IPS-15b (cell line): Measurements from ENCODE around the gene SOX9.

Experiments used
- H3K27me3 ChIP-seq: one replicate; pipeline ENCODE4 v1.6.1; 2013; ENCODE audit warnings: low read length; ENCODE audit not compliant: control insufficient read depth, insufficient read depth
- H3K36me3 ChIP-seq: one replicate; pipeline ENCODE4 v1.6.1; 2013; ENCODE audit warnings: low read length; ENCODE audit not compliant: control insufficient read depth, insufficient read depth
- H3K4me1 ChIP-seq: one replicate; pipeline ENCODE4 v1.6.1; 2013; ENCODE audit warnings: mild to moderate bottlenecking, low read length; ENCODE audit not compliant: control insufficient read depth, insufficient read depth
- H3K4me3 ChIP-seq: one replicate; pipeline ENCODE4 v1.5.1; 2013; ENCODE audit warnings: low read depth, low read length
- H3K9ac ChIP-seq: one replicate; pipeline ENCODE4 v1.6.1; 2013; ENCODE audit warnings: low read depth, mild to moderate bottlenecking, low read length
- H3K9me3 ChIP-seq: one replicate; pipeline ENCODE4 v1.6.1; 2013; ENCODE audit warnings: mild to moderate bottlenecking, low read length; ENCODE audit not compliant: control insufficient read depth, insufficient read depth

The SOX9 gene

DNA sequence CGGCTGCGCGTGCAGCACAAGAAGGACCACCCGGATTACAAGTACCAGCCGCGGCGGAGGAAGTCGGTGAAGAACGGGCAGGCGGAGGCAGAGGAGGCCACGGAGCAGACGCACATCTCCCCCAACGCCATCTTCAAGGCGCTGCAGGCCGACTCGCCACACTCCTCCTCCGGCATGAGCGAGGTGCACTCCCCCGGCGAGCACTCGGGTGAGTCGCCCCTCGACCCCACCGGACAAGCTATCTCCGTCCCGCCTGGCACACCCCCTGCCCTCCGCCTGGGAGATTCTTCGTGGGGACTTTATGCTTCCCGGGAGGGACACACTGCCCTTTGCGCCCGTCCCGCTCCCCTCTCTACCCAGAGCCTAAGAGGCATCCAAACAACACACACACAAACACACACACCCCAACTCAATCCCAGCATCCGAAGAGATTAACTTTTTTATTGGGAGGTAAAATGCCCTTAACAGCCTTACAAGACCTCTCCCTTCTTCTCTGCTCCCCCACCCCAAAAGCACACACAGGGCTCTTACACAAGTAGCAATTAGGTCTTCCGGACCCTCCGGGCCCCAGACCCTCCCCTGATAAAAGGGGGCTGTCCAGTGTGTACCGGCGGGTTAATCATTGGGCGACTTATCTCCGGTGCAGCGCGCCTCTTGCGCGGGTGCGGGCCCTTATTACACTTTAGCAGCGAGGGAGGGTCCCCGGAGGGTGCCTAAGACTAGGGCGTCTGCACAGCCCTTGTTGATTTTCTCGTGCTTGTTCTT lies 2.1 kb downstream of the SOX9 start:
- Histone ChIP-seq H3K4me1 (peaks cover 23% of the 10 kb centered on the region), H3K9me3 (no peaks in the 10 kb centered on the region), H3K36me3 (peaks cover 5% of the 10 kb centered on the region), H3K4me3 (peak overlapping the region; percentile 82), H3K27me3 (peaks cover 46% of the 10 kb centered on the region), H3K9ac (no peak overlapping the region)

DNA sequence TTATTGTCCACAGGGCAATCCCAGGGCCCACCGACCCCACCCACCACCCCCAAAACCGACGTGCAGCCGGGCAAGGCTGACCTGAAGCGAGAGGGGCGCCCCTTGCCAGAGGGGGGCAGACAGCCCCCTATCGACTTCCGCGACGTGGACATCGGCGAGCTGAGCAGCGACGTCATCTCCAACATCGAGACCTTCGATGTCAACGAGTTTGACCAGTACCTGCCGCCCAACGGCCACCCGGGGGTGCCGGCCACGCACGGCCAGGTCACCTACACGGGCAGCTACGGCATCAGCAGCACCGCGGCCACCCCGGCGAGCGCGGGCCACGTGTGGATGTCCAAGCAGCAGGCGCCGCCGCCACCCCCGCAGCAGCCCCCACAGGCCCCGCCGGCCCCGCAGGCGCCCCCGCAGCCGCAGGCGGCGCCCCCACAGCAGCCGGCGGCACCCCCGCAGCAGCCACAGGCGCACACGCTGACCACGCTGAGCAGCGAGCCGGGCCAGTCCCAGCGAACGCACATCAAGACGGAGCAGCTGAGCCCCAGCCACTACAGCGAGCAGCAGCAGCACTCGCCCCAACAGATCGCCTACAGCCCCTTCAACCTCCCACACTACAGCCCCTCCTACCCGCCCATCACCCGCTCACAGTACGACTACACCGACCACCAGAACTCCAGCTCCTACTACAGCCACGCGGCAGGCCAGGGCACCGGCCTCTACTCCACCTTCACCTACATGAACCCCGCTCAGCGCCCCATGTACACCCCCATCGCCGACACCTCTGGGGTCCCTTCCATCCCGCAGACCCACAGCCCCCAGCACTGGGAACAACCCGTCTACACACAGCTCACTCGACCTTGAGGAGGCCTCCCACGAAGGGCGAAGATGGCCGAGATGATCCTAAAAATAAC lies 3.0 kb downstream of the SOX9 start:
- Histone ChIP-seq H3K4me1 (peaks cover 19% of the 10 kb centered on the region), H3K4me3 (peak overlapping the region; percentile 82), H3K9ac (no peak overlapping the region), H3K36me3 (peaks cover 5% of the 10 kb centered on the region), H3K27me3 (peaks cover 37% of the 10 kb centered on the region), H3K9me3 (no peaks in the 10 kb centered on the region)

DNA sequence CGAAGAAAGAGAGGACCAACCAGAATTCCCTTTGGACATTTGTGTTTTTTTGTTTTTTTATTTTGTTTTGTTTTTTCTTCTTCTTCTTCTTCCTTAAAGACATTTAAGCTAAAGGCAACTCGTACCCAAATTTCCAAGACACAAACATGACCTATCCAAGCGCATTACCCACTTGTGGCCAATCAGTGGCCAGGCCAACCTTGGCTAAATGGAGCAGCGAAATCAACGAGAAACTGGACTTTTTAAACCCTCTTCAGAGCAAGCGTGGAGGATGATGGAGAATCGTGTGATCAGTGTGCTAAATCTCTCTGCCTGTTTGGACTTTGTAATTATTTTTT lies 3.6 kb downstream of the SOX9 start:
- no peak overlapping the region for H3K9ac ChIP-seq

DNA sequence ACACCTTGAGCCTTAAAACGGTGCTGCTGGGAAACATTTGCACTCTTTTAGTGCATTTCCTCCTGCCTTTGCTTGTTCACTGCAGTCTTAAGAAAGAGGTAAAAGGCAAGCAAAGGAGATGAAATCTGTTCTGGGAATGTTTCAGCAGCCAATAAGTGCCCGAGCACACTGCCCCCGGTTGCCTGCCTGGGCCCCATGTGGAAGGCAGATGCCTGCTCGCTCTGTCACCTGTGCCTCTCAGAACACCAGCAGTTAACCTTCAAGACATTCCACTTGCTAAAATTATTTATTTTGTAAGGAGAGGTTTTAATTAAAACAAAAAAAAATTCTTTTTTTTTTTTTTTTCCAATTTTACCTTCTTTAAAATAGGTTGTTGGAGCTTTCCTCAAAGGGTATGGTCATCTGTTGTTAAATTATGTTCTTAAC lies 4.4 kb downstream of the SOX9 start:
- no peak overlapping the region for H3K9ac ChIP-seq
- H3K4me3 ChIP-seq, result no peak overlapping the region
- H3K4me1 ChIP-seq, result peaks cover 14% of the 10 kb centered on the region
- peaks cover 5% of the 10 kb centered on the region for H3K36me3 ChIP-seq
- H3K9me3 ChIP-seq, result no peaks in the 10 kb centered on the region
- H3K27me3 ChIP-seq, result peaks cover 24% of the 10 kb centered on the region

More for the DNA sequence above, 3.6 kb downstream of the SOX9 start:
- Histone ChIP-seq H3K4me1 (peaks cover 14% of the 10 kb centered on the region), H3K4me3 (no peak overlapping the region), H3K27me3 (peaks cover 31% of the 10 kb centered on the region), H3K9me3 (no peaks in the 10 kb centered on the region), H3K36me3 (peaks cover 5% of the 10 kb centered on the region)

DNA sequence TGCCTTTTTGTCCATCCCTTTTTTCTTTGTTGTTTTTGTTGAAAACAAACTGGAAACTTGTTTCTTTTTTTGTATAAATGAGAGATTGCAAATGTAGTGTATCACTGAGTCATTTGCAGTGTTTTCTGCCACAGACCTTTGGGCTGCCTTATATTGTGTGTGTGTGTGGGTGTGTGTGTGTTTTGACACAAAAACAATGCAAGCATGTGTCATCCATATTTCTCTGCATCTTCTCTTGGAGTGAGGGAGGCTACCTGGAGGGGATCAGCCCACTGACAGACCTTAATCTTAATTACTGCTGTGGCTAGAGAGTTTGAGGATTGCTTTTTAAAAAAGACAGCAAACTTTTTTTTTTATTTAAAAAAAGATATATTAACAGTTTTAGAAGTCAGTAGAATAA lies 4.9 kb downstream of the SOX9 start:
- Histone ChIP-seq H3K36me3 (peaks cover 5% of the 10 kb centered on the region), H3K4me1 (peaks cover 14% of the 10 kb centered on the region), H3K4me3 (no peak overlapping the region), H3K9ac (no peak overlapping the region), H3K27me3 (peaks cover 24% of the 10 kb centered on the region), H3K9me3 (no peaks in the 10 kb centered on the region)

DNA sequence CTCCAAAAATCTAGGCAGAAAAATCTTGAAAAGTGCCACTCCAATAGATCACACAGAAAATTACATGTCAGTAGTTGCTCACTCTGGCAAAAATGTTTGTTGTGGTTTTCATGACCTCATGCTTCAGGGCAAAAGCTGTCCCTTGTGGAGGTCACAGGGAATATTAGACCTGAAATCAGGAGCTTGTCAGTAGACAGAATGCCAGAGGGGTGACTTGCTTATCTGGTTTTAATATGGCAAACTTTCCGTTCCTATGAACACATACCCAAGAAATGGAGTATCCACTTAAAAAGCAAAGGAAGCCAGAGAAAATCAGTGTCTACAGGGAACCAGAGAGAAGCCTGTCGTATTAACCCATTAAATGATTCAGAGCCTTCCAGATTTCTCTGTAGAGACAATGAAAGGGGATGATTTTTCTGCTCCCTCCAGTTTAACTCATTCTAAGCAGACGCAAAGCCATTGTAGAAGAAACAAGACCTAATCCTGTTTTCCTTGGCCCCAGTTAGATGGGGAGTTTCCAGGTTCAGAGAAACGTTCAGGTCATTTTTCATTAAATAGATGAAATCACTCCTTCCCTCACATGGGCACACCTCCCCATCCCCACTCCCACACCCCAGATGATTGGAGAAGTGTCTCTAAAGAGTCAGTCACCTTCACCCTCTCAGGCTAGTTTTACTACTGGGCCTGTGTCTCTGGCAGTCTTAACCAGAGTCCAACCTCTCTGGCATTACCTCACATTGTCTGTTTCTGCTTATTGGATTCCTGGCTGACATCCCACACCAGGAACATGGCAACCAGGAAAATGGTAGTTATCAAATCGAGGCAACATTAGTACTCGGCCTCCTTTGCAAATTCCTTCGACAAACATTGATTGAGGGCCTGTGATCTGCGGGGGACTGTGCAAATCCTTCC lies 6.0 kb downstream of the SOX9 start:
- Histone ChIP-seq H3K4me3 (no peak overlapping the region), H3K9ac (no peak overlapping the region), H3K9me3 (no peaks in the 10 kb centered on the region), H3K4me1 (peaks cover 14% of the 10 kb centered on the region), H3K36me3 (peaks cover 5% of the 10 kb centered on the region), H3K27me3 (peaks cover 21% of the 10 kb centered on the region)

DNA sequence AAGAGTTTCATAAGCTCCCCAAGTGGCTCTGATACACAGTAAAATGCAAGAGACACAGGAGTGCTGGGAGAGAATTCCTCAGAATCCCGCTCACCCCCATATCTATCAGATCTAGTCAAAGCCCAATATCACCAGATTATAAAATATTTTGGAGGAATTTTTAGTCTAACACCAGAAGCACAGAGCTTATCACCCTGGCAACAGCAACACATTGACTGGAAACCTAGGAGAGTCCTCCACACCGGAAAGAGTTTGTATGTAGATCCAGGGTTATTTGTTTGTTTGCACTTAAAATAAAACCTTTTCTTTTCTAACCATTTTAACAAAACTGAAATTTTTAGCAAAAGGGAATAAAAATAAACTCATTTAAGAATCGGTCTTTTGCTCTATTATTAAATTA lies 7.2 kb downstream of the SOX9 start:
- Histone ChIP-seq H3K4me3 (no peak overlapping the region), H3K9ac (no peak overlapping the region), H3K36me3 (peaks cover 5% of the 10 kb centered on the region), H3K4me1 (peaks cover 14% of the 10 kb centered on the region), H3K27me3 (peaks cover 15% of the 10 kb centered on the region), H3K9me3 (no peaks in the 10 kb centered on the region)

DNA sequence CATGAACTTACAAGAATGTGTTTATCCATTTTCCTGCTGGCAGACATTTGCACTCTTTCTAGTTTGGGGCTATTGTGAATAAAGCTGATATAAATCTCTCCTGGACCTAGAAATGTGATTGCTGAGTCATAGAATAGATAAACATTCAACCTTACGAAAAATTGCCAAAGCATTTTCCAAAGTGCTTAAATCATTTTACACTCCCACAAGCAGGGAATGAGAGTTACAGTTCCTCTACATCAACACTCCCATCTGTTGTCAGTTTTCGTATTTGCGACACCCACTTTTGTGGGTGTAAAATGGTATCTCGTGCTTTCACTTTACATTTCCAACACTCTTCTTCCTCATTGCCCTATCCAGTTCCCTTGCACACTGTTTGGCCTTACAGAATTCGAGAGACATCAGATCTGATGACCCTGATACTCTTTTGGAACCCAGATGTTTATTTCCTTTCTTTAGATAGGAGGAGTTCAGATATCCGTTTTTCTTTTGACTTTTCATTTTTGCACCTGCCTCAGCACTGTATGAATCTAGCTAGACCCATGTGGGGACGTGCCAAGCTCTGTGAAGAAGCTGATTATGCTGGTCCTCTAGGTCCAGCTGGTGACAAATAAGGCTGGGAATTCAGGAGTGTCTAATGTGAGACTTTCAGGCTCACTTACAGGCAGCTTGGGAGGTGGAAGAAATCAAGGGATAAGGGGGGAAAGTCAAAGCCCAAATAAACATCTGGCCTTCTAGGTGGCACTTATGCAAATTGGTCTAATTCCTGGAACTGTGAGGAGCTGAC lies 14.0 kb downstream of the SOX9 start:
- no peaks in the 10 kb centered on the region for H3K9me3 ChIP-seq
- no peaks in the 10 kb centered on the region for H3K27me3 ChIP-seq
- no peak overlapping the region for H3K9ac ChIP-seq
- no peaks in the 10 kb centered on the region for H3K36me3 ChIP-seq
- H3K4me1 ChIP-seq, result no peaks in the 10 kb centered on the region
- no peak overlapping the region for H3K4me3 ChIP-seq

DNA sequence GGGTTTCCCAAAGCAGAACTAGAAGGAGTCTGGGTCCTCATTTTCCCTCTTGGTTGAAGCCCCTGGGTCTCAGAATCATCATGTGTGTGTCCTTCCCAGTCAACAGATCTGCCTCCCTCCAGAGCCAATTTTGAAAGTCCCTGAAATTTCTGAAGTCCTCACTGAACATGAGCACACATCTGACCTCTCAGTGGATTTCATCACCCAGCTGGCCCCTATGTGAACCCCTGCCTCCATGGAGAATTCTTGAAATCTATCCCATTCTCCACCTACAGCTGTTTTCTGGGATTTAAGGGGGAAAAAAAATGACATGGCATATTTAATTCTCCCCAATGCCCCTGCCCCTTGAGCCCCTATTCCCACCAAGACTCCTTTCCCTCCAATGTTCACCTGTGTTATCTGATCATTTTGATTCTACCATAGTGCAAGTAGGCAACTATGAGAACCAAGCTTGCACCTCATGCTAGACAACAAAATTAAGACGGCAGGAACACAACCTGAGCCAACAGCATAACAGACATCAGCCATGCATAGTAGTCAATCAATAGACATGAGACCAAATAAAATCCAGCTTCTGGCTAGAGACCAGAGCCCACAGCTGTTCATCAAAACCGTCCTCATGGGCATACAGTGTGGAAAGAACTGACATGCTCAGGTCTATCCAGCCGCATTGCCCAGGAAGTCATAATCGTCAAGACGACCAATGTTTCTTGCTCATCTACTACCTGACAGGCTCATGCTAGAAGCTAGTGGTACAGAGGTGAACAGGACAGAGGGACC lies 14.9 kb downstream of the SOX9 start:
- Histone ChIP-seq H3K36me3 (no peaks in the 10 kb centered on the region), H3K9ac (no peak overlapping the region), H3K9me3 (no peaks in the 10 kb centered on the region), H3K4me3 (no peak overlapping the region), H3K27me3 (no peaks in the 10 kb centered on the region), H3K4me1 (peaks cover 8% of the 10 kb centered on the region)

DNA sequence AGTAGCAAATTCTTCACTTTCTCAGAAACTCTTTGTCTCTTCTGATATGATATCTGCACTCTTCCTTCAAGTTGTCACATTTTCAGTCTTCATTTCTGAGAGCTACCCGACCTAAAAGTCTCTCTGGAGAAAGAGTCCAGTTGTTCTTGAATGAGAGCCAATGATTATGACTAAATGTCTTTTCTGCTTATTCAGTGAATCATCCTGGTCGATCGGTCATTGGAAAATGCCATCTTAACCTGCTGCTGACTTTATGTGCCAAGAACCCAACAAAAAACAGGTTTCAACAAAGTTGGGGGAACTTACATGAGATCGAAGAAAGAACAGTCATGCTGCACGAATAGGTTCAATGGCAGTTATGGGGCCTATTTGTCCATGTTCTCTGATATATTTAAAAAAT lies 15.9 kb downstream of the SOX9 start:
- no peak overlapping the region for H3K4me3 ChIP-seq

More for the DNA sequence above, 15.9 kb downstream of the SOX9 start:
- H3K9me3 ChIP-seq, result no peaks in the 10 kb centered on the region
- H3K36me3 ChIP-seq, result no peaks in the 10 kb centered on the region
- no peak overlapping the region for H3K9ac ChIP-seq
- peaks cover 8% of the 10 kb centered on the region for H3K4me1 ChIP-seq
- H3K27me3 ChIP-seq, result no peaks in the 10 kb centered on the region
